Activated naive CD8-positive, alpha-beta T cell treated with anti-CD3 and anti-CD28 coated beads, Interleukin-2, amount 10 ng/mL, durations not matched to agents 7 days and 5 days (primary cell): Measurements from ENCODE around the gene OR5B3. TPM values are rescaled to one million over a fixed set of nuclear protein-coding genes. Genes with fewer than 3 reads are reported as not detected.

ENCODE experiments used
- ATAC-seq: fragments of 150-1000 bp; cut with Tn5 transposase; one replicate; pipeline ENCODE4 v1.10.0; 2021; ENCODE audit warnings: low read depth, moderate library complexity
- POLR2A ChIA-PET: fragments of 350-600 bp; sonication (Branson Sonifier 250); formaldehyde crosslinking; loops from one replicate; lab custom pipeline; 2021; ENCODE audit warnings: antibody characterized with exemption; lab: Charles Lee
- DNase-seq: peaks from one replicate; pipeline ENCODE4 v3.0.0; 2021
- H3K27ac Mint-ChIP-seq: one replicate; pipeline ENCODE4 v1.8.0; 2022; ENCODE audit warnings: mild to moderate bottlenecking, mixed read lengths
- H3K27me3 Mint-ChIP-seq: one replicate; pipeline ENCODE4 v1.8.0; 2022; ENCODE audit warnings: mild to moderate bottlenecking, moderate library complexity, mixed read lengths
- H3K36me3 Mint-ChIP-seq: one replicate; pipeline ENCODE4 v1.8.0; 2021; ENCODE audit warnings: mild to moderate bottlenecking, mixed read lengths
- H3K4me1 Mint-ChIP-seq: one replicate; pipeline ENCODE4 v1.8.0; 2021; ENCODE audit warnings: mixed read lengths
- H3K4me3 Mint-ChIP-seq: one replicate; pipeline ENCODE4 v1.8.0; 2022; ENCODE audit warnings: mild to moderate bottlenecking, moderate library complexity, mixed read lengths
- H3K9me3 Mint-ChIP-seq: one replicate; pipeline ENCODE4 v1.8.0; 2021; ENCODE audit warnings: mixed read lengths
- total RNA-seq, 2 experiments: library from RNA; stranded (reverse); gene quantifications; one replicate each; pipeline ENCODE4 v1.2.3, GENCODE V29; 2021

The OR5B3 gene
- total RNA-seq, 2 experiments from 2014 or later: not detected

GRCh38 chr11:58391879-58392278 is 14.8 kb downstream of the OR5B3 start:
- ATAC-seq: no peak
- DNase-seq: no peak
- Mint-ChIP-seq H3K4me1 (no peaks in the 10 kb centered on the region), H3K9me3 (peaks cover 8% of the 10 kb centered on the region), H3K4me3 (no peak overlapping the region), H3K27ac (no peak overlapping the region), H3K36me3 (no peaks in the 10 kb centered on the region), H3K27me3 (no peaks in the 10 kb centered on the region)
- POLR2A ChIA-PET: no interaction called here

GRCh38 chr11:58390551-58391063 is 16.1 kb downstream of the OR5B3 start:
- POLR2A ChIA-PET: no interaction called here
- ATAC-seq: no peak

GRCh38 chr11:58358969-58359368 is 47.7 kb downstream of the OR5B3 start, which contains the start of gene OR5B17:
Gene OR5B17, minus strand, starts transcription at chr11:58359069. Its CDS starts 0 bp downstream, at chr11:58359069.
- POLR2A ChIA-PET: no interaction called here

More at GRCh38 chr11:58390551-58391063, 16.1 kb downstream of the OR5B3 start:
- Mint-ChIP-seq H3K4me3 (no peak overlapping the region), H3K27ac (no peak overlapping the region), H3K9me3 (peaks cover 6% of the 10 kb centered on the region), H3K4me1 (no peaks in the 10 kb centered on the region), H3K36me3 (no peaks in the 10 kb centered on the region), H3K27me3 (no peaks in the 10 kb centered on the region)
- no peak for DNase-seq

GRCh38 chr11:58354727-58355126 is 51.9 kb downstream of the OR5B3 start:
- Mint-ChIP-seq H3K27ac (no peak overlapping the region), H3K36me3 (no peaks in the 10 kb centered on the region), H3K4me3 (no peak overlapping the region), H3K4me1 (no peaks in the 10 kb centered on the region), H3K27me3 (peaks cover 2% of the 10 kb centered on the region), H3K9me3 (no peaks in the 10 kb centered on the region)
- ATAC-seq (no peak), DNase-seq (no peak)
- POLR2A ChIA-PET: no interaction called here

More at GRCh38 chr11:58358969-58359368, 47.7 kb downstream of the OR5B3 start, which contains the start of gene OR5B17:
- Mint-ChIP-seq H3K4me1 (no peaks in the 10 kb centered on the region), H3K9me3 (no peaks in the 10 kb centered on the region), H3K27me3 (peaks cover 2% of the 10 kb centered on the region), H3K27ac (no peak within 1 kb of the TSS), H3K36me3 (no peaks in the 10 kb centered on the region), H3K4me3 (no peak within 1 kb of the TSS)
- ATAC-seq (no peak), DNase-seq (no peak)

Other genes with a start within 250 kb of the OR5B3 start
- not detected for gene OR9Q2, start 217.8 kb downstream of the OR5B3 start, total RNA-seq
- gene OR1S2, start 202.7 kb downstream of the OR5B3 start, total RNA-seq: not detected
- gene OR1S1, start 194.2 kb downstream of the OR5B3 start, total RNA-seq: not detected
- gene OR10Q1, start 178.0 kb downstream of the OR5B3 start, total RNA-seq: not detected
- not detected for gene OR10W1, start 138.6 kb downstream of the OR5B3 start, total RNA-seq
- not detected for gene OR5B17, start 47.8 kb downstream of the OR5B3 start, total RNA-seq
- not detected for gene OR5B2, start 21.2 kb upstream of the OR5B3 start, total RNA-seq
- gene OR5B12, start 35.4 kb upstream of the OR5B3 start, total RNA-seq: not detected
- under 1 TPM; 0.45 to 0.89 TPM for gene OR5B21, start 101.2 kb upstream of the OR5B3 start, total RNA-seq
- 100 to 1,000 TPM; 145 to 159 TPM for gene LPXN, start 169.0 kb upstream of the OR5B3 start, total RNA-seq
- gene ZFP91, start 172.2 kb upstream of the OR5B3 start, total RNA-seq: 10 to 100 TPM; 52.8 to 54.2 TPM
- 1 to 10 TPM; 2.6 to 3.0 TPM for gene CNTF, start 215.8 kb upstream of the OR5B3 start, total RNA-seq